Fibroblast of lung (primary cell): ENCODE results near the gene S100A12. TPM values are rescaled to one million over a fixed set of nuclear protein-coding genes. Genes with fewer than 3 reads are reported as not detected.

ENCODE experiments used
- DNase-seq, 2 donors: peaks; one replicate each; pipeline versions ENCODE4 v3.0.0 to v3.0.0-alpha.2; 2010; ENCODE audit warnings: low read depth in 2 of 2
- H2AFZ ChIP-seq: 2 replicates; pipeline ENCODE4 v1.5.1; 2012; ENCODE audit warnings: low read length, control low read depth, inconsistent platforms
- H3K27ac ChIP-seq: 2 replicates; pipeline ENCODE4 v1.5.1; 2011; ENCODE audit warnings: low read length, control low read depth; ENCODE audit not compliant: insufficient read depth
- H3K27me3 ChIP-seq: 2 replicates; pipeline ENCODE4 v1.5.1; 2011; ENCODE audit warnings: mild to moderate bottlenecking, low read length; ENCODE audit not compliant: control insufficient read depth, insufficient read depth
- H3K36me3 ChIP-seq: 2 replicates; pipeline ENCODE4 v1.5.1; 2011; ENCODE audit warnings: low read length; ENCODE audit not compliant: control insufficient read depth, insufficient read depth
- H3K4me1 ChIP-seq: 2 replicates; pipeline ENCODE4 v1.5.1; 2011; ENCODE audit warnings: low read length; ENCODE audit not compliant: control insufficient read depth, insufficient read depth; ENCODE audit errors: extremely low read depth
- H3K4me2 ChIP-seq: 2 replicates; pipeline ENCODE4 v1.5.1; 2011; ENCODE audit warnings: low read length, control low read depth; ENCODE audit not compliant: insufficient read depth; ENCODE audit errors: extremely low read depth
- H3K4me3 ChIP-seq, 4 experiments: fragments of 200-600 bp in 1 of 4; sonication (generic) in 1 of 4; replicated peaks in 1 of 4; 2 replicates each; pipeline ENCODE4 v1.5.1; 2011 to 2016; ENCODE audit warnings: low read length in 4 of 4, low read depth in 3 of 4, mild to moderate bottlenecking in 3 of 4, control low read depth in 2 of 4, inconsistent platforms in 1 of 4, mixed read lengths in 1 of 4; ENCODE audit not compliant: insufficient read depth in 1 of 4; ENCODE audit errors: control extremely low read depth in 1 of 4
- H3K79me2 ChIP-seq: 2 replicates; pipeline ENCODE4 v1.5.1; 2012; ENCODE audit warnings: mild to moderate bottlenecking, low read length, inconsistent platforms; ENCODE audit not compliant: control insufficient read depth, insufficient read depth
- H3K9ac ChIP-seq: 2 replicates; pipeline ENCODE4 v1.5.1; 2011; ENCODE audit warnings: mild to moderate bottlenecking, low read length, control low read depth; ENCODE audit not compliant: insufficient read depth
- H3K9me3 ChIP-seq: 2 replicates; pipeline ENCODE4 v1.5.1; 2012; ENCODE audit warnings: low read depth, low read length; ENCODE audit not compliant: control insufficient read depth, insufficient read depth
- H4K20me1 ChIP-seq: 2 replicates; pipeline ENCODE4 v1.5.1; 2011; ENCODE audit warnings: low read length; ENCODE audit not compliant: control insufficient read depth, insufficient read depth; ENCODE audit errors: extremely low read depth
- EZH2 ChIP-seq: IDR thresholded peaks from 2 replicates; pipeline ENCODE4 v1.5.1; 2012; ENCODE audit warnings: low read length, control low read depth, mild to moderate bottlenecking; ENCODE audit errors: missing control alignments
- polyA plus RNA-seq, 2 donors: library from polyadenylated mRNA; depleted of rRNA in 1 of 2; stranded (reverse) in 1 of 2; unstranded in 1 of 2; fragments of >200 nt; gene quantifications; 2 replicates each; pipeline ENCODE4 v1.2.1, GENCODE V29; 2011 to 2012; ENCODE audit warnings: missing spikeins in 1 of 2
- total RNA-seq: library from RNA; depleted of rRNA; stranded (reverse); fragments of >200 nt; gene quantifications from 2 replicates; pipeline ENCODE4 v1.2.1, GENCODE V29; 2014
- TF ChIP-seq, protein P1 (sequence below), 2 donors: IDR thresholded peaks in 1 of 2; conservative IDR thresholded peaks in 1 of 2; 1 replicate in 1 of 2; 2 replicates in 1 of 2; pipeline ENCODE4 v1.5.1; 2011 to 2012; ENCODE audit warnings: low read length in 2 of 2, control low read depth in 1 of 2, inconsistent platforms in 1 of 2, low read depth in 1 of 2, mild to moderate bottlenecking in 1 of 2

Gene S100A12
- total and polyA plus RNA-seq, 2 donors (not counting 1 experiment from before 2014, with no cell fraction given), result not detected

DNA sequence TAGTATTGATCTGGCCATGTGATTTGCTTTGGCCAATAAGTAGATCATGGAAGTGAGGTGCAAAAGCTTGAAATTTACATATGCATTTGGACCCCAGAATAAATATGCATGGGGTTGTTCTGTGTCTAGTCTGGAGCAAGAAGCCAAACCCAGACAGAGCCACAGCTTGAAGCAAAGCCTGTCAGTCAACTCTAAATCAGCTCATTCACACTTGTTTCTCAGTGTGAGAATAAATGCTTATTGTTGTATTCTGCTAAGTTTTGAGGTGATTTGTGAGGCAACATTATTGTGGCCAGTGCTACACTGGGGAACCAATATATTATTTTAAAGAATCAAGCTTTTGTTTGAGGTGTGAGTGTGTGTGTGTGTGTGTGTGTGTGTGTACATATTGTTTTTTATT, 50.5 kb downstream of the S100A12 start:
- DNase-seq, result no peak
- H3K4me1 ChIP-seq, result no peaks in the 10 kb centered on the region
- H3K4me3 ChIP-seq, result no peak overlapping the region
- no peaks in the 10 kb centered on the region for H3K27me3 ChIP-seq
- H3K79me2 ChIP-seq, result no peaks in the 10 kb centered on the region
- H2AFZ ChIP-seq, result no peak overlapping the region
- no peaks in the 10 kb centered on the region for H4K20me1 ChIP-seq
- H3K36me3 ChIP-seq, result no peaks in the 10 kb centered on the region
- H3K4me2 ChIP-seq, result no peak overlapping the region
- H3K9me3 ChIP-seq, result no peaks in the 10 kb centered on the region
- H3K9ac ChIP-seq, result no peak overlapping the region
- no peak overlapping the region for H3K27ac ChIP-seq
- TF ChIP-seq, protein P1, sequence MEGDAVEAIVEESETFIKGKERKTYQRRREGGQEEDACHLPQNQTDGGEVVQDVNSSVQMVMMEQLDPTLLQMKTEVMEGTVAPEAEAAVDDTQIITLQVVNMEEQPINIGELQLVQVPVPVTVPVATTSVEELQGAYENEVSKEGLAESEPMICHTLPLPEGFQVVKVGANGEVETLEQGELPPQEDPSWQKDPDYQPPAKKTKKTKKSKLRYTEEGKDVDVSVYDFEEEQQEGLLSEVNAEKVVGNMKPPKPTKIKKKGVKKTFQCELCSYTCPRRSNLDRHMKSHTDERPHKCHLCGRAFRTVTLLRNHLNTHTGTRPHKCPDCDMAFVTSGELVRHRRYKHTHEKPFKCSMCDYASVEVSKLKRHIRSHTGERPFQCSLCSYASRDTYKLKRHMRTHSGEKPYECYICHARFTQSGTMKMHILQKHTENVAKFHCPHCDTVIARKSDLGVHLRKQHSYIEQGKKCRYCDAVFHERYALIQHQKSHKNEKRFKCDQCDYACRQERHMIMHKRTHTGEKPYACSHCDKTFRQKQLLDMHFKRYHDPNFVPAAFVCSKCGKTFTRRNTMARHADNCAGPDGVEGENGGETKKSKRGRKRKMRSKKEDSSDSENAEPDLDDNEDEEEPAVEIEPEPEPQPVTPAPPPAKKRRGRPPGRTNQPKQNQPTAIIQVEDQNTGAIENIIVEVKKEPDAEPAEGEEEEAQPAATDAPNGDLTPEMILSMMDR (conservative IDR thresholded peaks at IDR 0.05 in 1 of 2, IDR thresholded peaks at IDR 0.05 in 1 of 2; ENCODE audit: low read depth in 1 of 2, low read length in 2 of 2), result no peak
- TF ChIP-seq EZH2, result no peak

Other genes with a start within 250 kb of the S100A12 start
- not detected in 2 replicates for gene SPRR2G, start 224.7 kb downstream of the S100A12 start, total RNA-seq
- not detected in 2 replicates for gene SPRR2G, start 224.7 kb downstream of the S100A12 start, polyA plus RNA-seq
- gene LELP1, start 172.2 kb downstream of the S100A12 start, total RNA-seq, result not detected in 2 replicates
- not detected in 2 replicates for gene LELP1, start 172.2 kb downstream of the S100A12 start, polyA plus RNA-seq
- not detected in 2 replicates for gene PRR9, start 158.0 kb downstream of the S100A12 start, total RNA-seq
- gene PRR9, start 158.0 kb downstream of the S100A12 start, polyA plus RNA-seq, result not detected in 2 replicates
- gene LORICRIN, start 115.9 kb downstream of the S100A12 start, total RNA-seq, result not detected in 2 replicates
- not detected in 2 replicates for gene LORICRIN, start 115.9 kb downstream of the S100A12 start, polyA plus RNA-seq
- gene PGLYRP3, start 62.7 kb downstream of the S100A12 start, total RNA-seq, result not detected in 2 replicates
- gene PGLYRP3, start 62.7 kb downstream of the S100A12 start, polyA plus RNA-seq, result not detected in 2 replicates
- not detected in 2 replicates for gene PGLYRP4, start 26.8 kb downstream of the S100A12 start, total RNA-seq
- not detected in 2 replicates for gene PGLYRP4, start 26.8 kb downstream of the S100A12 start, polyA plus RNA-seq
- gene S100A9, start 17.8 kb downstream of the S100A12 start, total RNA-seq, result not detected in 2 replicates
- gene S100A9, start 17.8 kb downstream of the S100A12 start, polyA plus RNA-seq, result not detected in 2 replicates
- not detected in 2 replicates for gene S100A8, start 15.5 kb upstream of the S100A12 start, total RNA-seq
- not detected in 2 replicates for gene S100A8, start 15.5 kb upstream of the S100A12 start, polyA plus RNA-seq
- not detected in 2 replicates for gene S100A7A, start 40.9 kb upstream of the S100A12 start, total RNA-seq
- not detected in 2 replicates for gene S100A7A, start 40.9 kb upstream of the S100A12 start, polyA plus RNA-seq
- gene S100A7, start 85.0 kb upstream of the S100A12 start, total RNA-seq, result not detected in 2 replicates
- gene S100A7, start 85.0 kb upstream of the S100A12 start, polyA plus RNA-seq, result not detected in 2 replicates
- 2,061 and 4,042 TPM in 2 replicates for gene S100A6, start 160.4 kb upstream of the S100A12 start, total RNA-seq
- 1,280 and 2,637 TPM in 2 replicates for gene S100A6, start 160.4 kb upstream of the S100A12 start, polyA plus RNA-seq
- not detected in 2 replicates for gene S100A5, start 165.3 kb upstream of the S100A12 start, total RNA-seq
- gene S100A5, start 165.3 kb upstream of the S100A12 start, polyA plus RNA-seq, result 0.20 and 0.24 TPM in 2 replicates
- 85.3 and 287 TPM in 2 replicates for gene S100A4, start 170.2 kb upstream of the S100A12 start, total RNA-seq
- 371 and 928 TPM in 2 replicates for gene S100A4, start 170.2 kb upstream of the S100A12 start, polyA plus RNA-seq
- 1.8 and 6.8 TPM in 2 replicates for gene S100A3, start 173.6 kb upstream of the S100A12 start, total RNA-seq
- gene S100A3, start 173.6 kb upstream of the S100A12 start, polyA plus RNA-seq, result 11.5 and 14.8 TPM in 2 replicates
- gene S100A2, start 190.2 kb upstream of the S100A12 start, total RNA-seq, result 1.5 and 3.6 TPM in 2 replicates
- 4.8 and 10.3 TPM in 2 replicates for gene S100A2, start 190.2 kb upstream of the S100A12 start, polyA plus RNA-seq
- 121 and 122 TPM in 2 replicates for gene S100A16, start 237.5 kb upstream of the S100A12 start, total RNA-seq
- 182 and 632 TPM in 2 replicates for gene S100A16, start 237.5 kb upstream of the S100A12 start, polyA plus RNA-seq
- 0.26 and 0.33 TPM in 2 replicates for gene S100A14, start 240.7 kb upstream of the S100A12 start, total RNA-seq
- gene S100A14, start 240.7 kb upstream of the S100A12 start, polyA plus RNA-seq, result 0.40 and 0.51 TPM in 2 replicates